GM18868 (cell line): ENCODE results near the gene CHST15.

Experiments
- ATAC-seq: cut with Tn5 transposase; IDR thresholded peaks from one replicate; pipeline ENCODE4 v1.9.1; 2021; ENCODE audit warnings: mild to moderate bottlenecking, moderate library complexity; ENCODE audit not compliant: unreplicated experiment

CHST15 gene

DNA sequence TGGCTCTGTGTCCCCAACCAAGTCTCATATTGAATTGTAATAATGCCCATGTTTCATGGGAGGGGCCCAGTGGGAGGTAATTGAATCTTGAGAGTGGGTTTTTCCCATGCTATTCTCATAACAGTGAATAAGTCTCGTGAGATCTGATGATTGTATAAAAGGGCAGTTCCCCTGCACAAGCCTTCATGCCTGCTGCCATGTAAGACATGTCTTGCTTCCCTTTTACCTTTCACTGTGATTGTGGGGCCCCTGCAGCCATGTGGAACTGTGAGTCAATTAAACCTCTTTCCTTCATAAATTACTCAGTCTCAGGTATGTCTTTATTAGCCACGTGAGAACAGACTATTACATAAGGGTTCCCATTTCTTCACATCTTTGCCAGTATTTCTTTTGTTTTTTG lies 104.7 kb downstream of the CHST15 start:
- no peak for ATAC-seq

DNA sequence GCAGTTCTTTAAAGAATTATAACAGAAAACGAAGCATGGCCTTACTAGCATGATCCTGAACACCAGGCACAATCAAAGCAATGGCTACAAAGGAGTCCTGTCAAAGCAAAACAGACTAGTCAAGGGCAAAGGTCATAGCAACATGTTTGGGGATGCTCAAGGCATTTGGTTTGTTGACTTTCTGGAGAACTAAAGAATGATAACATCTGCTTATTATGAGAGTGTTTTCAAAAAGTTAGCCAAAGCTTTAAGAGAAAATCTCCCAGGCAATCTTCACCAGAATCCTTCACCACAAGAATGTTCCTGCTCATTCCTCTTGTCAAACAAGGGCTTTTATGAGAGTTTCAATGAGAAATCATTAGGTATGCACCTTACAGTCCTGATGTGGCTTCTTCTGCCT lies 106.7 kb downstream of the CHST15 start:
- no peak for ATAC-seq

GRCh38 chr10:123974406-123974805 lies 119.0 kb downstream of the CHST15 start:
- ATAC-seq, result no peak

GRCh38 chr10:123972481-123973401 lies 120.7 kb downstream of the CHST15 start:
- no peak for ATAC-seq

GRCh38 chr10:123970927-123971286 lies 122.5 kb downstream of the CHST15 start:
- no peak for ATAC-seq

DNA sequence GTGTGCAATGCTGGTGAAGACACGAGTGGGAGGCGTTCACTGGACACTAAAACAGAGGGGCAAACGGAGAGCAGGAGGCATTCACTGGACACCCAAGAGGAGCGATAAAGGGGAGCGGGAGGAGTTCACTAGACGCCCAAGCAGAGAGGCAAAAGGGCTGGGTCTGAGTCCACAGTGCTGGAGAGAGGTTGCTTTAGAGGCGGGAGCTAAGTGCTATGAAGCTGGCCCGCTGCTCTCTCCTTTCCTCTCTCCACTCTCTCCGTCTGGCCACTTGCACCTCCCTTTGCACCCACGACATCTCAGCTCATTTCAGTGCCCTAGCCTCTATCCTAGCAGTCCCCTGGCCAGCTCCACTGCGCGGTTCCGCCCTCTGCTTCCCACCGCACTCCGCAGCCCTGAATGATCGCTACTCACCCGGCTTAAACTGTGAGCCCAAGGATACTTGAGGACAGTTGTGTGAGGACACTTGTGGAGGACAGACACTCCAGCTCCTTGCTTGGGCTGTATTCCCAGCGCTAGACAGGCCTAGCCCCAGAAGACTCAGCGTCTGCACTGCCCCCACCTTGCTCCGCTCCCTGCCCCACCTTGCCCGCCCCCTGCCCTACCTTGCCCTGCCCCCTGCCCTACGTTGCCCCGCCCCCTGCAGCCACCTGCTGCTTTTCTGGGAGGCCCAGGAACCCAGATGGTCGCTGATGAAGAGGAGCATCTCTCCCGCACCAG lies 123.0 kb downstream of the CHST15 start:
- ATAC-seq, result no peak

- no peak for ATAC-seq
Measured at GRCh38 chr10:123967626-123968243, 125.7 kb downstream of the CHST15 start.

GRCh38 chr10:123966896-123967231 lies 126.5 kb downstream of the CHST15 start:
- no peak for ATAC-seq

DNA sequence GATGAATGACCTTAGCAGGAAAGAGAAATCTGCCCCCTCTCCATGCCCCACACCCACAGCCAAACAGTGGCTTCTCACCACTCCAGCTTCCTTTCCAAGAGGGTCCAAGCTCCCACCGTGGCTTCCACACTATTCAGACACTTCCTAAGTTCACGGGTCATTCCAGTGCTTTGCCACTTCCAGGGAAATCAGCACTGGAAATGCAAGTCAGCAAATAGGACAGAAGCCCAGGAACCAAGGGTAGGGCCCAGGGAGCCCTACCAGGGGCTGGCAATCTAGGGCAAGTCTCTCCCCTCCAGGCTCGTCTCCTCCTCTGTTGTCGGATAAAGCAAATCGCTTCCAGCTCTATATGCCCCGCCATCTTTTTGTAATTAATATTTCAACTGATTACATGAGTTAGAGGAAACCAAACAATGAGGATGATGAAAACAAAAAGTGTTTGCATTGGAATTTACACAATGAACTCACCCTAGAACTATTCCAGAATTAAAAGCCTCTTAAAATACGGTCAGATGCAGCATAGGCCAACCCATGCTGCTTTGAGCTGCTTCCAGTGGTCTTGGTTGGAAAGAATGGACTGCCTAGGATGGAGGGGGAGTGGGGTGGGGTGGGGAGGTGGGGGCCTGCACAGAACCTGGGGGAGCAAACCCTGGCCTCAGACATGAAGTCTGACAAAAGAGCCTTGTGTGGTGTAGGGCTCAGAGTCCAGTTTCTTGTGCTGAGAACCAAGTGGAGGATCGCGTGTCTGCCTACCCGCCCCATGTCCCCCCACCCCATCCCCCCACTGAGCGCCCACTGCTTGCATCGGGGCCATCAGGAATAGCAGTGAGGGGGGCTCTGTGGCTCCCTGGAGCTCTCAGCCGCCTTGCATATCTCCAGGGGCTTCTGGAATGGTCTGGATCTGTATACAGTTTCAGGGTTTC lies 127.2 kb downstream of the CHST15 start:
- no peak for ATAC-seq

DNA sequence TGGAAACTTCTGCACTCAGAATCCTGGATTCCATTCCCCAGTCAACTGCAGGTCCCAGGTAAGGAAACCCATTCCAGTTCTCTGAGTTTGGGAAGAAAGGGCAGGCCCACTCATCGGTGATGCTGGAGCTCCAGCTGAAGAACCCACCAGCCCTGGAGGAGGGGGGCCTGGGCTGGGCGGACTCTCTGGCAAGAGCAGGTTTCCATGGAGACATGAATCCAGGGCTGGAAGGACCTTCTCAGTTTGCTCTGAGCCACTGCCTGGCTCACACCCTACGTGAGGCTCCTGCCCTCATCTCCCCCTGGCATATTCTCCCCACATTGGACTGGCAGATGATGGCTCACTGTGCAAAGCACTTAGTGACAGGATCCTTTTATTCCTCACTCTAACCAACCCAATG lies 128.4 kb downstream of the CHST15 start:
- ATAC-seq, result no peak

GRCh38 chr10:123962756-123963530 lies 130.5 kb downstream of the CHST15 start:
- ATAC-seq, result no peak

DNA sequence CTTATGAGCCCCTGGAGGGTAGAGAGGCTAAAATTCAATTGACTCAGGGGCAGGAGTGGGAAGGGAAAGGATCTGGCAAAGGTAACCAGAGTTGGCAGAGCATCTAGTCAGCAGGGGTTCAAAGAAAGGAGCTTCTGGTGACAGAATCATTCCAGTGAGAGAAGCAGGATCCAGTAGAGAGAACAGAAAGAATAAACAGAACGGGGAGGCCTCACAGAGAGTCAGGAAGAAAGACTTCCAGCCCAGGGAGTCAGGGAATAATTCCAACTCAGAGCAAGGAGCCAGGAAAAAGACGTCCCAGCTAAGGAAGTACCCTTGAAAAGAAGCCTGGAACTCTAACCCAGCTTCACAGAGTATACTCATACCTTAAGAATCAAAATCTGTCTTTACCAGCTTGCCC lies 135.2 kb downstream of the CHST15 start:
- no peak for ATAC-seq
